SK-N-SH (cell line): Measurements from ENCODE around the gene OMP.

Source experiments
- CTCF ChIP-seq: fragments of 200-600 bp; sonication (generic); IDR thresholded peaks from 2 replicates; pipeline ENCODE4 v1.6.1; 2017; ENCODE audit warnings: antibody characterized with exemption, mild to moderate bottlenecking, moderate library complexity
- EP300 ChIP-seq, 2 experiments: IDR thresholded peaks; 2 replicates each; pipeline versions ENCODE4 v1.4.0 to v1.6.1; 2012; ENCODE audit warnings: borderline replicate concordance in 1 of 2, low read depth in 1 of 2, low read length in 1 of 2
- GABPA ChIP-seq: IDR thresholded peaks from 2 replicates; pipeline ENCODE4 v1.4.0; 2012; ENCODE audit warnings: low read depth, mild to moderate bottlenecking
- MXI1 ChIP-seq: IDR thresholded peaks from 2 replicates; pipeline ENCODE4 v1.6.1; 2012; ENCODE audit warnings: mild to moderate bottlenecking, low read depth, low read length, improper control_type of control experiment
- SMC3 ChIP-seq: IDR thresholded peaks from 2 replicates; pipeline ENCODE4 v1.6.1; 2012; ENCODE audit warnings: low read depth, low read length, improper control_type of control experiment
- TCF12 ChIP-seq: IDR thresholded peaks from 2 replicates; pipeline ENCODE4 v1.4.0; 2012

- no peak for TF ChIP-seq EP300 (IDR thresholded peaks at IDR 0.05; ENCODE audit: borderline replicate concordance in 1 of 2, low read depth in 1 of 2, low read length in 1 of 2)
- TF ChIP-seq SMC3, result no peak
- TF ChIP-seq CTCF, result no peak
- no peak for TF ChIP-seq GABPA
- TF ChIP-seq TCF12, result no peak
- no peak for TF ChIP-seq MXI1
These were observed 17.0 kb upstream of the OMP start for GRCh38 chr11:77085652-77086051.
